H1 (cell line): ENCODE results near the gene TMEM255B. TPM values are rescaled to one million over a fixed set of nuclear protein-coding genes. Genes with fewer than 3 reads are reported as not detected.

Experiments used
- CTCF ChIA-PET: fragments of 300-600 bp; sonication (Branson Sonifier 250); formaldehyde crosslinking; loops from one replicate; lab custom pipeline; 2021; ENCODE audit not compliant: partially characterized antibody; lab: Charles Lee
- POLR2A ChIA-PET: fragments of 300-600 bp; sonication (Branson Sonifier 250); formaldehyde crosslinking; loops from one replicate; lab custom pipeline; 2021; ENCODE audit warnings: inconsistent platforms; ENCODE audit not compliant: partially characterized antibody; lab: Charles Lee
- DNase-seq, 2 experiments: peaks; one replicate each; pipeline versions ENCODE4 v3.0.0 to v3.0.0-alpha.2; 2010 to 2022; ENCODE audit warnings: low spot score in 2 of 2, low read depth in 1 of 2, mixed read lengths in 1 of 2
- FAIRE-seq: peaks from 2 replicates; lab custom pipeline; 2011; peaks lifted over from hg19 to GRCh38; lab: Jason Lieb, UNC
- H2AFZ ChIP-seq: 2 replicates; pipeline ENCODE4 v1.8.1; 2012; ENCODE audit warnings: low read length, inconsistent platforms
- H2AK5ac ChIP-seq: 2 replicates; pipeline ENCODE4 v1.6.1; 2013; ENCODE audit warnings: low read depth, low read length
- H2BK120ac ChIP-seq: replicated peaks from 2 replicates; pipeline ENCODE3; 2013; ENCODE audit warnings: low read depth, low read length, inconsistent platforms
- H2BK12ac ChIP-seq: 2 replicates; pipeline ENCODE4 v1.6.1; 2013; ENCODE audit warnings: low read depth, low read length
- H2BK15ac ChIP-seq: 2 replicates; pipeline ENCODE4 v1.6.1; 2013; ENCODE audit warnings: low read length
- H2BK20ac ChIP-seq: 2 replicates; pipeline ENCODE4 v1.6.1; 2013; ENCODE audit warnings: low read length
- H2BK5ac ChIP-seq: 2 replicates; pipeline ENCODE4 v1.6.1; 2013; ENCODE audit warnings: low read depth, low read length
- H3K14ac ChIP-seq: 2 replicates; pipeline ENCODE4 v1.6.1; 2013; ENCODE audit warnings: inconsistent platforms; ENCODE audit not compliant: insufficient read length
- H3K18ac ChIP-seq: 2 replicates; pipeline ENCODE4 v1.6.1; 2013; ENCODE audit warnings: low read length; ENCODE audit errors: extremely low read depth
- H3K23ac ChIP-seq: 2 replicates; pipeline ENCODE4 v1.6.1; 2013; ENCODE audit warnings: inconsistent platforms; ENCODE audit not compliant: insufficient read length
- H3K23me2 ChIP-seq: 2 replicates; pipeline ENCODE4 v1.6.1; 2013; ENCODE audit warnings: low read depth, low read length
- H3K27ac ChIP-seq: 2 replicates; pipeline ENCODE4 v1.6.1; 2011; ENCODE audit warnings: low read depth, low read length, inconsistent platforms
- H3K27me3 ChIP-seq, 4 experiments: replicated peaks in 1 of 4; 1 replicate in 1 of 4; 2 replicates in 3 of 4; pipeline versions ENCODE4 v1.6.1 to v1.8.1; 2011 to 2013; ENCODE audit warnings: low read length in 3 of 4, mild to moderate bottlenecking in 3 of 4, inconsistent platforms in 2 of 4, mixed read lengths in 2 of 4, moderate library complexity in 1 of 4; ENCODE audit not compliant: control insufficient read depth in 3 of 4, insufficient read depth in 3 of 4; ENCODE audit errors: extremely low read depth in 1 of 4
- H3K36me3 ChIP-seq, 4 experiments: 2 replicates each; pipeline versions ENCODE4 v1.6.1 to v1.8.1; 2011 to 2013; ENCODE audit warnings: mild to moderate bottlenecking in 4 of 4, low read length in 3 of 4, moderate library complexity in 2 of 4, control low read depth in 1 of 4, inconsistent platforms in 1 of 4; ENCODE audit not compliant: insufficient read depth in 4 of 4, control insufficient read depth in 2 of 4
- H3K4ac ChIP-seq: replicated peaks from 2 replicates; pipeline ENCODE3; 2013; ENCODE audit warnings: low read length, low read depth, mixed read lengths, inconsistent platforms; ENCODE audit not compliant: insufficient read length
- H3K4me1 ChIP-seq, 4 experiments: replicated peaks in 1 of 4; 1 replicate in 1 of 4; 2 replicates in 3 of 4; pipeline versions ENCODE4 v1.6.1 to v1.8.1; 2011 to 2013; ENCODE audit warnings: low read length in 3 of 4, inconsistent platforms in 2 of 4, mixed read lengths in 1 of 4; ENCODE audit not compliant: insufficient read depth in 4 of 4, control insufficient read depth in 3 of 4
- H3K4me2 ChIP-seq, 2 experiments: 2 replicates each; pipeline versions ENCODE4 v1.6.1 to v1.8.1; 2011 to 2013; ENCODE audit warnings: low read depth in 2 of 2, low read length in 2 of 2, control low read depth in 1 of 2, inconsistent platforms in 1 of 2, mild to moderate bottlenecking in 1 of 2; ENCODE audit not compliant: insufficient read depth in 1 of 2
- H3K4me3 ChIP-seq, 4 experiments: fragments of 200-600, 300-600 bp in 1 of 4; sonication (generic), shearing (Covaris generic), sonication (Bioruptor Twin) in 1 of 4; 2 replicates each; pipeline versions ENCODE4 v1.5.1 to v1.8.1; 2011 to 2016; ENCODE audit warnings: low read length in 4 of 4, low read depth in 3 of 4, control low read depth in 2 of 4, inconsistent platforms in 2 of 4, mild to moderate bottlenecking in 2 of 4, mixed read lengths in 1 of 4, moderate library complexity in 1 of 4; ENCODE audit not compliant: insufficient read depth in 2 of 4; ENCODE audit errors: extremely low read depth in 1 of 4
- H3K56ac ChIP-seq: replicated peaks from 2 replicates; pipeline ENCODE3; 2013; ENCODE audit warnings: low read depth, mild to moderate bottlenecking, mixed read lengths, low read length, inconsistent platforms; ENCODE audit not compliant: insufficient read length
- H3K79me1 ChIP-seq: 2 replicates; pipeline ENCODE4 v1.6.1; 2013; ENCODE audit warnings: low read depth, low read length, control low read depth
- H3K79me2 ChIP-seq, 2 experiments: 2 replicates each; pipeline versions ENCODE4 v1.6.1 to v1.8.1; 2012 to 2013; ENCODE audit warnings: low read length in 2 of 2, mild to moderate bottlenecking in 2 of 2, inconsistent platforms in 1 of 2; ENCODE audit not compliant: insufficient read depth in 2 of 2, control insufficient read depth in 1 of 2
- H3K9ac ChIP-seq, 4 experiments: replicated peaks in 1 of 4; 1 replicate in 1 of 4; 2 replicates in 3 of 4; pipeline versions ENCODE4 v1.6.1 to v1.8.1; 2011 to 2013; ENCODE audit warnings: low read depth in 3 of 4, low read length in 3 of 4, control low read depth in 2 of 4, mild to moderate bottlenecking in 2 of 4, moderate library complexity in 2 of 4, inconsistent platforms in 1 of 4; ENCODE audit errors: extremely low read depth in 1 of 4
- H3K9me3 ChIP-seq, 2 experiments: 2 replicates each; pipeline versions ENCODE4 v1.6.1 to v1.8.1; 2012 to 2013; ENCODE audit warnings: mild to moderate bottlenecking in 2 of 2, moderate library complexity in 2 of 2, control low read depth in 1 of 2, inconsistent platforms in 1 of 2, low read depth in 1 of 2, low read length in 1 of 2, mixed read lengths in 1 of 2; ENCODE audit not compliant: insufficient read depth in 2 of 2
- H4K20me1 ChIP-seq, 2 experiments: replicated peaks in 1 of 2; 2 replicates each; pipeline versions ENCODE3 to v1.8.1; 2011 to 2013; ENCODE audit warnings: inconsistent platforms in 2 of 2, low read length in 2 of 2, mild to moderate bottlenecking in 1 of 2; ENCODE audit not compliant: insufficient read depth in 2 of 2, control insufficient read depth in 1 of 2
- H4K5ac ChIP-seq: 2 replicates; pipeline ENCODE4 v1.6.1; 2013; ENCODE audit warnings: low read length, low read depth, mixed read lengths, inconsistent platforms; ENCODE audit not compliant: insufficient read length
- H4K8ac ChIP-seq: 2 replicates; pipeline ENCODE4 v1.8.0; 2013; ENCODE audit warnings: mild to moderate bottlenecking, moderate library complexity, low read length, inconsistent platforms; ENCODE audit not compliant: insufficient read depth; ENCODE audit errors: extremely low read depth
- H4K91ac ChIP-seq: replicated peaks from 2 replicates; pipeline ENCODE3; 2013; ENCODE audit warnings: low read length, mixed read lengths, inconsistent platforms; ENCODE audit not compliant: insufficient read length
- BCL11A ChIP-seq, 2 experiments: IDR thresholded peaks; one replicate each; pipeline ENCODE4 v1.6.1; 2011; ENCODE audit warnings: low read depth in 2 of 2, low read length in 2 of 2, mild to moderate bottlenecking in 2 of 2
- CTBP2 ChIP-seq: IDR thresholded peaks from 2 replicates; pipeline ENCODE4 v1.7.0; 2011; ENCODE audit warnings: borderline replicate concordance, mild to moderate bottlenecking, moderate library complexity, mixed read lengths, low read length; ENCODE audit not compliant: insufficient read depth, insufficient read length
- POU5F1 ChIP-seq: IDR thresholded peaks from 2 replicates; pipeline ENCODE4 v1.6.1; 2011; ENCODE audit warnings: low read depth, mild to moderate bottlenecking, low read length, moderate library complexity
- RBBP5 ChIP-seq: IDR thresholded peaks from 2 replicates; pipeline ENCODE4 v1.7.1; 2012; ENCODE audit warnings: low read depth, mild to moderate bottlenecking, inconsistent platforms, low read length, moderate library complexity, borderline replicate concordance
- TBP ChIP-seq: IDR thresholded peaks from 2 replicates; pipeline ENCODE4 v1.6.1; 2011; ENCODE audit warnings: low read depth, low read length, improper control_type of control experiment
- WGBS, 2 experiments: shearing (Covaris generic) in 1 of 2; methylation state at CpG; one replicate each; pipeline versions ENCODE4 v1.1.6 to v1.1.7; 2013 to 2015; ENCODE audit warnings: low lambda C conversion rate in 2 of 2, mixed read lengths in 2 of 2, inconsistent platforms in 1 of 2, low coverage in 1 of 2, missing lambda C conversion rate in 1 of 2; ENCODE audit not compliant: insufficient replicate concordance in 2 of 2, insufficient coverage in 1 of 2, insufficient read length in 1 of 2; ENCODE audit errors: extremely low coverage in 1 of 2, missing lambda C conversion rate in 1 of 2; 5-methylcytosine and 5-hydroxymethylcytosine counted together
- polyA plus RNA-seq, 7 experiments: library from polyadenylated mRNA; depleted of rRNA in 3 of 7; stranded (reverse) in 5 of 7; unstranded in 2 of 7; fragments of >200 nt in 5 of 7; fragments of 200-250 nt in 2 of 7; gene quantifications; 1 replicate in 5 of 7; 2 replicates in 1 of 7; 4 replicates in 1 of 7; pipeline versions ENCODE4 v1.2.1 to v1.2.3, GENCODE V29; 2011 to 2013; ENCODE audit warnings: missing spikeins in 2 of 7, mixed read lengths in 2 of 7
- total RNA-seq: library from RNA; stranded (reverse); fragmentation: NEBNext Ultra II Directional; extraction: Animal tissue kit (Norgen Biotek cat#: 25700); gene quantifications from 2 replicates; pipeline ENCODE4 v1.2.1, GENCODE V29; 2021

The TMEM255B gene
- total and polyA plus RNA-seq, 2 of the 8 experiments (the other 6 are each of a cell fraction or from before 2014, with no cell fraction given): 3.4 to 4.4 TPM

GRCh38 chr13:113839536-113840204 is 80.6 kb downstream of the TMEM255B start:
- peak overlapping the region; percentile 62 for H4K8ac ChIP-seq
- no peak for FAIRE-seq
- TF ChIP-seq POU5F1 (no peak), CTBP2 (no peak), TBP (no peak), BCL11A (IDR thresholded peaks at IDR 0.05; ENCODE audit: low read depth in 2 of 2, low read length in 2 of 2) (no peak), RBBP5 (no peak)

More at GRCh38 chr13:113839536-113840204, 80.6 kb downstream of the TMEM255B start:
- Histone ChIP-seq H3K4ac (no peak overlapping the region), H3K9me3 (no peaks in the 10 kb centered on the region), H2BK120ac (no peak overlapping the region), H3K4me2 (no peak overlapping the region), H2AK5ac (no peak overlapping the region; the same call in 1 of the 2 replicates), H4K5ac (no peak overlapping the region), H3K4me1 (peaks cover 0 to 16% (median 7%) of the 10 kb centered on the region in 4 experiments; a peak in 5 of 7 replicates), H2BK5ac (peak overlapping the region; percentile 63; the same call in 1 of the 2 replicates), H4K91ac (no peak overlapping the region), H3K9ac (no peak overlapping the region), H3K4me3 (no peak overlapping the region), H4K20me1 (no peaks in the 10 kb centered on the region), H3K18ac (no peak overlapping the region), H2AFZ (no peak overlapping the region), H3K36me3 (no peaks in the 10 kb centered on the region; a peak in 1 of 8 replicates), H3K14ac (no peak overlapping the region), H3K56ac (no peak overlapping the region), H2BK12ac (no peak overlapping the region), H3K23me2 (no peaks in the 10 kb centered on the region), H2BK15ac (no peak overlapping the region), H3K27me3 (no peaks in the 10 kb centered on the region), H3K27ac (no peak overlapping the region), H3K23ac (no peak overlapping the region), H2BK20ac (no peak overlapping the region), H3K79me2 (no peaks in the 10 kb centered on the region), H3K79me1 (no peaks in the 10 kb centered on the region)
- POLR2A ChIA-PET: interaction anchor here (1.0 kb wide), 1 partner anchor 15 kb away, joined by 3 read pairs; no protein-coding TSS in a partner anchor
- 89% methylated on average over 16 of the region's 24 CpGs; no CpG with 5 or more reads in 1 of the 2 experiments for WGBS, 2 experiments
- CTCF ChIA-PET: interaction anchor here (0.5 to 1.9 kb wide), 4 partner anchors 13 to 389 kb away, joined by 3 to 10 read pairs (median 5); no protein-coding TSS in a partner anchor
- no peak for DNase-seq
